IMR-90 (cell line): ENCODE results near the gene TM4SF18. TPM values are rescaled to one million over a fixed set of nuclear protein-coding genes. Genes with fewer than 3 reads are reported as not detected.
A peak's percentile ranks its signal among the peaks of the same experiment; 100 is the strongest.

Experiments
- ATAC-seq: fragments of 200-7000 bp; cut with Tn5 transposase; 2 replicates; pipeline ENCODE4 v1.9.1; 2020; ENCODE audit warnings: low read depth, mild to moderate bottlenecking, moderate library complexity
- BruUV-seq: library from RNA; stranded (reverse); fragments of 400-500 nt; replicated peaks from 2 replicates; lab custom pipeline; 2021; lab: Mats Ljungman, UMichigan
- CTCF ChIA-PET: fragments of 300-600 bp; formaldehyde crosslinking; extraction: SDS; loops from one replicate; lab custom pipeline; 2021; ENCODE audit warnings: antibody characterized with exemption; lab: Yijun Ruan, JAX
- POLR2A ChIA-PET: fragments of 300-600 bp; sonication (Branson Sonifier 250); formaldehyde crosslinking; loops from one replicate; lab custom pipeline; 2022; ENCODE audit warnings: antibody characterized with exemption; ENCODE audit not compliant: unreplicated experiment; lab: Charles Lee
- DNase-seq: peaks from one replicate; pipeline ENCODE4 v3.0.0; 2013
- H2AFZ ChIP-seq: replicated peaks from 2 replicates; pipeline ENCODE3; 2013; ENCODE audit warnings: low read length, mild to moderate bottlenecking; ENCODE audit not compliant: poor library complexity
- H2AK5ac ChIP-seq: 2 replicates; pipeline ENCODE4 v1.6.1; 2013; ENCODE audit warnings: low read depth, low read length, inconsistent platforms
- H2AK9ac ChIP-seq: replicated peaks from 2 replicates; pipeline ENCODE3; 2013; ENCODE audit warnings: mild to moderate bottlenecking, low read depth, low read length, moderate library complexity; ENCODE audit not compliant: poor library complexity
- H2BK120ac ChIP-seq: 2 replicates; pipeline ENCODE4 v1.6.1; 2013; ENCODE audit warnings: low read depth, low read length, inconsistent platforms
- H2BK15ac ChIP-seq: 3 replicates; pipeline ENCODE4 v1.6.1; 2013; ENCODE audit warnings: low read depth, low read length, inconsistent platforms
- H2BK20ac ChIP-seq: 2 replicates; pipeline ENCODE4 v1.6.1; 2013; ENCODE audit warnings: low read depth, mild to moderate bottlenecking, inconsistent platforms, low read length, moderate library complexity
- H2BK5ac ChIP-seq: 2 replicates; pipeline ENCODE4 v1.6.1; 2013; ENCODE audit warnings: mild to moderate bottlenecking, low read depth, low read length, inconsistent platforms; ENCODE audit not compliant: poor library complexity, severe bottlenecking
- H3K14ac ChIP-seq: replicated peaks from 2 replicates; pipeline ENCODE4 v1.6.1; 2013; ENCODE audit warnings: low read depth, low read length, inconsistent platforms
- H3K18ac ChIP-seq: 2 replicates; pipeline ENCODE4 v1.6.1; 2013; ENCODE audit warnings: low read depth, low read length, control low read depth
- H3K23ac ChIP-seq: 2 replicates; pipeline ENCODE4 v1.6.1; 2013; ENCODE audit warnings: low read depth, low read length, inconsistent platforms
- H3K27ac ChIP-seq: 2 replicates; pipeline ENCODE4 v1.5.1; 2013; ENCODE audit warnings: mild to moderate bottlenecking, control low read depth, low read length; ENCODE audit not compliant: insufficient read depth
- H3K27me3 ChIP-seq: 2 replicates; pipeline ENCODE4 v1.6.1; 2013; ENCODE audit warnings: low read length; ENCODE audit not compliant: control insufficient read depth, insufficient read depth
- H3K36me3 ChIP-seq: 2 replicates; pipeline ENCODE4 v1.6.1; 2013; ENCODE audit warnings: low read length, mixed read lengths; ENCODE audit not compliant: control insufficient read depth, insufficient read depth
- H3K4ac ChIP-seq: 2 replicates; pipeline ENCODE4 v1.6.1; 2013; ENCODE audit warnings: low read depth, low read length, inconsistent platforms
- H3K4me1 ChIP-seq: 2 replicates; pipeline ENCODE4 v1.6.1; 2013; ENCODE audit warnings: low read length, mixed read lengths; ENCODE audit not compliant: control insufficient read depth, insufficient read depth
- H3K4me2 ChIP-seq: 2 replicates; pipeline ENCODE4 v1.6.1; 2013; ENCODE audit warnings: low read depth, mild to moderate bottlenecking, control low read depth, low read length, moderate library complexity
- H3K4me3 ChIP-seq: 2 replicates; pipeline ENCODE4 v1.5.1; 2013; ENCODE audit warnings: low read depth, mild to moderate bottlenecking, control low read depth, low read length, moderate library complexity; ENCODE audit not compliant: insufficient read depth
- H3K56ac ChIP-seq: 2 replicates; pipeline ENCODE4 v1.6.1; 2013; ENCODE audit warnings: low read length, inconsistent platforms; ENCODE audit not compliant: insufficient read depth; ENCODE audit errors: extremely low read depth
- H3K79me1 ChIP-seq, 2 experiments: 2 replicates each; pipeline ENCODE4 v1.6.1; 2013; ENCODE audit warnings: low read length in 2 of 2, inconsistent platforms in 1 of 2, low read depth in 1 of 2
- H3K9ac ChIP-seq: 2 replicates; pipeline ENCODE4 v1.6.1; 2013; ENCODE audit warnings: low read depth, low read length, control low read depth
- H3K9me1 ChIP-seq: 2 replicates; pipeline ENCODE4 v1.6.1; 2013; ENCODE audit warnings: low read length, inconsistent platforms; ENCODE audit not compliant: insufficient read depth
- H3K9me3 ChIP-seq: 2 replicates; pipeline ENCODE4 v1.6.1; 2013; ENCODE audit warnings: low read length; ENCODE audit not compliant: control insufficient read depth, insufficient read depth
- H4K20me1 ChIP-seq: 2 replicates; pipeline ENCODE4 v1.6.1; 2013; ENCODE audit warnings: low read length, inconsistent platforms; ENCODE audit not compliant: insufficient read depth
- H4K5ac ChIP-seq: 2 replicates; pipeline ENCODE4 v1.6.1; 2013; ENCODE audit warnings: mild to moderate bottlenecking, low read depth, low read length, control low read depth
- H4K8ac ChIP-seq, 2 experiments: 2 replicates each; pipeline ENCODE4 v1.6.1; 2013; ENCODE audit warnings: low read depth in 2 of 2, low read length in 2 of 2, control low read depth in 1 of 2, inconsistent platforms in 1 of 2
- H4K91ac ChIP-seq: 2 replicates; pipeline ENCODE4 v1.6.1; 2013; ENCODE audit warnings: low read depth, low read length, inconsistent platforms; ENCODE audit not compliant: insufficient read depth
- BHLHE40 ChIP-seq: fragments of 150-350 bp; IDR thresholded peaks from 2 replicates; pipeline ENCODE4 v1.6.1; 2016; ENCODE audit warnings: mild to moderate bottlenecking, low read depth, low read length
- CEBPB ChIP-seq: IDR thresholded peaks from 2 replicates; pipeline ENCODE4 v1.6.1; 2012; ENCODE audit warnings: low read depth, low read length, improper control_type of control experiment
- CHD1 ChIP-seq: IDR thresholded peaks from 2 replicates; pipeline ENCODE4 v1.6.1; 2012; ENCODE audit warnings: low read depth, low read length, improper control_type of control experiment
- CTCF ChIP-seq: conservative IDR thresholded peaks from 2 replicates; pipeline ENCODE4 v1.5.1; 2012; ENCODE audit warnings: mild to moderate bottlenecking, low read depth, low read length, improper control_type of control experiment
- ELK1 ChIP-seq: fragments of 150-350 bp; IDR thresholded peaks from 2 replicates; pipeline ENCODE4 v1.6.1; 2016; ENCODE audit warnings: low read depth, mild to moderate bottlenecking, low read length, moderate library complexity, borderline replicate concordance
- FOS ChIP-seq: fragments of 150-350 bp; IDR thresholded peaks from 2 replicates; pipeline ENCODE4 v1.6.1; 2016; ENCODE audit warnings: low read depth, low read length
- MAFK ChIP-seq: IDR thresholded peaks from 2 replicates; pipeline ENCODE4 v1.6.1; 2012; ENCODE audit warnings: low read depth, low read length, improper control_type of control experiment
- MAZ ChIP-seq: IDR thresholded peaks from 2 replicates; pipeline ENCODE4 v1.6.1; 2012; ENCODE audit warnings: low read depth, mild to moderate bottlenecking, low read length, improper control_type of control experiment, moderate library complexity, borderline replicate concordance
- MXI1 ChIP-seq: IDR thresholded peaks from 2 replicates; pipeline ENCODE4 v1.6.1; 2012; ENCODE audit warnings: low read depth, mild to moderate bottlenecking, low read length, moderate library complexity, borderline replicate concordance
- NFE2L2 ChIP-seq: fragments of 150-350 bp; IDR thresholded peaks from 2 replicates; pipeline ENCODE4 v1.6.1; 2016; ENCODE audit warnings: low read depth, mild to moderate bottlenecking, low read length
- POLR2A ChIP-seq: IDR thresholded peaks from 2 replicates; pipeline ENCODE4 v1.6.1; 2012; ENCODE audit warnings: mild to moderate bottlenecking, low read depth, low read length
- RAD21 ChIP-seq: IDR thresholded peaks from 2 replicates; pipeline ENCODE4 v1.6.1; 2012; ENCODE audit warnings: low read length, improper control_type of control experiment
- RCOR1 ChIP-seq: IDR thresholded peaks from 2 replicates; pipeline ENCODE4 v1.6.1; 2012; ENCODE audit warnings: mild to moderate bottlenecking, low read length, improper control_type of control experiment; ENCODE audit not compliant: insufficient replicate concordance
- RFX5 ChIP-seq: IDR thresholded peaks from 2 replicates; pipeline ENCODE4 v1.8.0; 2012; ENCODE audit warnings: low read depth, mild to moderate bottlenecking, low read length, moderate library complexity
- SMC3 ChIP-seq: fragments of 150-350 bp; IDR thresholded peaks from 2 replicates; pipeline ENCODE4 v1.6.1; 2016; ENCODE audit warnings: low read depth, mild to moderate bottlenecking, antibody characterized with exemption, low read length, moderate library complexity
- USF2 ChIP-seq: fragments of 150-350 bp; IDR thresholded peaks from 2 replicates; pipeline ENCODE4 v1.6.1; 2017; ENCODE audit warnings: mild to moderate bottlenecking, antibody characterized with exemption, low read length, low read depth
- WGBS, 2 experiments: methylation state at CpG; one replicate each; pipeline versions ENCODE4 v1.1.5 to v1.1.7; 2013; ENCODE audit warnings: missing lambda C conversion rate in 2 of 2; ENCODE audit not compliant: insufficient read length in 1 of 2; ENCODE audit errors: extremely low coverage in 2 of 2; 5-methylcytosine and 5-hydroxymethylcytosine counted together
- dilution Hi-C: fragments of 300-500 bp; cut with HindIII; formaldehyde crosslinking; loops from one replicate; pipeline ENCODE4 v1.14.3; 2018; ENCODE audit warnings: low sequenced_read_pairs; ENCODE audit not compliant: unreplicated experiment
- in situ Hi-C: fragments of 300-500 bp; cut with MboI; formaldehyde crosslinking; loops from 3 replicates; pipeline ENCODE4 v1.14.3; 2019; ENCODE audit warnings: low sequenced_read_pairs, inconsistent platforms, mixed read lengths
- intact Hi-C: fragments of 100-400 bp; cut with micrococcal nuclease; formaldehyde crosslinking; loops from 2 replicates; pipeline ENCODE4 v1.10.0; 2022
- polyA plus RNA-seq, 3 experiments: library from polyadenylated mRNA; depleted of rRNA; stranded (reverse); fragments of >200 nt; gene quantifications; 2 replicates each; pipeline ENCODE4 v1.2.3, GENCODE V29; 2012; ENCODE audit warnings: low replicate concordance in 1 of 3
- total RNA-seq: library from RNA; depleted of rRNA; stranded (reverse); fragments of >200 nt; gene quantifications from 2 replicates; pipeline ENCODE4 v1.2.3, GENCODE V29; 2012

Gene TM4SF18
- total and polyA plus RNA-seq, 2 of the 4 experiments (the other 2 are of a cell fraction): under 0.01 TPM; not detected in 1

- Histone ChIP-seq H3K23ac (no peak overlapping the region), H3K9ac (no peak overlapping the region), H3K4me3 (no peak overlapping the region), H3K9me1 (0 out of 2 replicates have a peak, but pooled peaks cover 3% of the 10 kb centered on the region), H2AK9ac (peak overlapping the region; percentile 43), H2AFZ (peak overlapping the region; percentile 54), H2BK20ac (peak overlapping the region; percentile 95; the same call in 1 of the 2 replicates), H4K8ac (no peak overlapping the region), H2BK120ac (peak overlapping the region; percentile 28; the same call in 1 of the 2 replicates), H2BK15ac (peak overlapping the region; percentile 72; the same call in 2 of the 3 replicates), H2AK5ac (no peak overlapping the region), H3K79me1 (no peaks in the 10 kb centered on the region), H3K9me3 (no peaks in the 10 kb centered on the region), H3K36me3 (no peaks in the 10 kb centered on the region), H3K56ac (no peak overlapping the region), H4K91ac (peak overlapping the region; percentile 26; the same call in 1 of the 2 replicates), H3K14ac (no peak overlapping the region), H3K18ac (peak overlapping the region; percentile 22; the same call in 1 of the 2 replicates), H2BK5ac (peak overlapping the region; percentile 1), H3K4me1 (peaks cover 8% of the 10 kb centered on the region), H3K4ac (peak overlapping the region; percentile 66; the same call in 1 of the 2 replicates), H3K4me2 (no peak overlapping the region), H3K27ac (no peak overlapping the region), H3K27me3 (no peaks in the 10 kb centered on the region), H4K20me1 (no peaks in the 10 kb centered on the region), H4K5ac (no peak overlapping the region)
- ChIA-PET POLR2A (no interaction called here), CTCF (interaction anchor here (0.6 to 1.9 kb wide), 4 partner anchors 12 to 429 kb away, joined by 3 to 4 read pairs (median 4); no protein-coding TSS in a partner anchor)
- in situ Hi-C loops: no loop called here
- WGBS, 2 experiments: 50% methylated on average over 2 of the region's 7 CpGs; no CpG with 5 or more reads in 1 of the 2 experiments
- dilution Hi-C loops: no loop called here
- DNase-seq (peak; percentile 58), ATAC-seq (peak; percentile 82)
- TF ChIP-seq ELK1 (no peak), MAFK (no peak), FOS (no peak), MXI1 (no peak), NFE2L2 (no peak), BHLHE40 (no peak), SMC3 (peak; percentile 61), CEBPB (no peak), RCOR1 (no peak), MAZ (no peak), RAD21 (peak; percentile 77), RFX5 (no peak), USF2 (no peak; the same call in 1 of the 2 replicates), POLR2A (no peak), CTCF (peak; percentile 66), CHD1 (no peak)
- intact Hi-C loops: loop anchor here (1.0 kb wide), 1 partner anchor 128 kb away; no protein-coding TSS in a partner anchor
- BruUV-seq: no TSS peak
Observed at GRCh38 chr3:149352556-149352955, 19.1 kb upstream of the TM4SF18 start.
